AML-193 (cell line): ENCODE data around the gene CACUL1.
"Not testable (repeated sequence)": the region's sequence is repeated elsewhere in the genome, so short reads cannot be mapped to it uniquely, and the experiment has no call there.

Experiments used
- DNase-seq, 2 experiments: peaks; one replicate each; lab custom pipeline; 2025; lab: John Stamatoyannopoulos, UW

Gene CACUL1

DNA sequence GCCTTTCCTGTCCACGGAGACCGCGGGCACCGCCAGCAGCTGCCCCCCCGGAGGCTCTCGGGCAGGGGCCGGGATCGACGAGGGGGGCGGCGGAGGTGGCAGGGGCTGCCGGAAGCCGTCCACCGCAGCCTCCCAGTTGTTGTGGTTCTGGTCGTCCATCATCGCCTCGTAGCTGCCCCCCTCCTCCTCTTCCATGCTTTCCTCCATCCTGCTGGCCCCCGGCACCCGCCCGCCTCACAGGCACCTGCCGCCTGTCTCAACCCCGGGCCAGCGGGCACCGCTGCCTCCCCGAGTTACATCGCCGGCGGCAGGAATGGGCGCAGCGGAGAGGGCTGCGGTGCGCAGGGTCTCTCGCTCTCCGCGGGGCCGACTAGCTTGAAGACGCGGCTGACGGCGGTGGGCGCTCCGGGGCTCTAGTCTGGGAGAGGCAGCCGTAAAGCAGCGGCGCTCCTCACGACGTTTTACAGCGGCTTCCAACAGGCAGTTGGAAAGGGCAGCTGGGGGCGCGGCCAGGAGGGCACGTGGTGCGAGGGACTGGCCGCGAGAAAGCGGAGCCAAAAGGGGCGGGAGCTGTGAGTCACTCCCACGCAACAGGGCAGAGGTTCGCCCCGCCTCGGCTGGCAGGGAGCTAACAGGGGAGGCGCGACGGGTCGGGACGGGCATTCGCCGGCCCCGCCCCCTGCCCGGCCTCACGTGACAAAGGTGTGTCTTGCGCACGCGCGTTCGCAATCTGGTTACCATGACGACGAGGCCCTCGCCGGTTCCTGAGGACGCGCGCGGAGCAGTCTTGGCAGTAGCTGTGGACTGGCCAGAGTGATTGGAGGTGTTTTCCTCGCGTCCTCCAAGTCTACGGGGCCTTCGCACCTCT is at the start of gene CACUL1:
Gene CACUL1 (minus strand): TSS at position 415 of the 868 bp plus-strand sequence. CDS start 208 bp downstream, at position 207.
- DNase-seq, result peak; percentile 95 to 97

DNA sequence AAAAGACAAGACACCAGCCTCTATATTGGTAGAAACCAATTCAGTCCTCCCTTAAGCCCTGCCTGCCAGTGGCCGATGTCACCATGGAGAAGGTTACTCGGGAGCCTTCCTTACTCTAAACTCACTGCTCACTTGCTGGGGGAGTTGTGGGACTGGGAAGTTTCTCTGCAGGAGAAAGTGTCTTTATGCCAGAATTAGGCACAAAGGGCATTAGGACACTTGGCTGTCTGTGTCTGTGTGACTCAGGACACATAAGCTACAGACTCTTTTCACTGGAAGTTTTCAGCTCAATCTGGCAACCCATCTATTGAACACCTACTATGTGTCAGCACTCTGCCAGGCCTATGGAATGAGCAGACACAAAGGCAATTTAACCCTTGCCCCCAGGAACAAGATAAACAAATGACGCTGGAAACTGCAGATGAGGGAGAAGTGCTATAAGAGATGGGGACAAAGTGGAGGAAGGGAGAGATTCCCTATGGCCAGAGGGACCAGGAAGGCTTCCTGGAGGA is 49.5 kb upstream of the CACUL1 start:
- DNase-seq, result no peak

DNA sequence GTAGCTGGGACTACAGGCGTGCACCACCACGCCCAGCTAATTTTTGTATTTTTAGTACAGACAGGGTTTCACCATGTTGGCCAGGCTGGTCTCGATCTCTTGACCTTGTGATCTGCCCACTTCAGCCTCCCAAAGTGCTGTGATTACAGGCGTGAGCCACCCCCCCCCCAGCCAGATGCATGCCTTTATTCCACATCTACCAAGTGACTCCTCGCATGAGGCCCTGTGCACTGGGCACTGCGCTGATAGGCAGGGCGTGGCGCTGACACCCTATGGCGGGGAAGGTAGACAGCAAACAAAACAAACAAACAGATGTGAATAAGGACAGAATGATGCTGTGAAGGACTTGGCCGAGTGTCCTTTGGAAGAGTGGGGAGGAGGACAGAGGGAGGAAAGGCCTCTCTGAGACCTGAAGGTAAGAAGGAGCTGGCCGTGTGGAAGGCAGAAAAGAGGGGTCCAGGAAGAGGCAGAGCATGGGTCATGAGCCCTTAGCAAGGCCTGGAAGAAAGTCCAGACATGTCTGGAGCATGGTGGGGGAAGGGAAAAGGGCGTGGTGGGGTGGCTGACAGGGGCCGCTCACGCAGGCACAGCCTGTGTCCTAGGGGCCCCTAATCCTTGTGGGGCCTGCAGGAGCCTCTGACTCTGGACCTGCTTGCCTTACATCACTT is 47.5 kb upstream of the CACUL1 start:
- DNase-seq, result no peak

DNA sequence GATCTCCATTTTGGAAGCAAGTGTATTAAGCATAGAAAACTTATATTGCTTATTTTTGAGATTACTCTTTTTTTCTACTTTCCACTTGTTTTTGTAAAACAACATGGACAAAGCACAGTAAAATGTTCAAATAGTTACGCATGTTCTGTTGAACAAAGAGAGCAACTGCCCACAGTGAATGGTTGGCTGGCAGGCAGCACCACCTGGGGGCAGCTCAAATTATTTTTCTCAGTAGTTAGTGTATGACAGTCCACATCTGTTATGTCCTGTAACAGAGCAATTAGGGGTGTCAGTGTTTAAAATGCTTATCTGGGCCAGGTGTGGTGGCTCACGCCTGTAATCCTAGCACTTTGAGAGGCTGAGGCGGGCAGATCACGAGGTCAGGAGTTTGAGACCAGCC is 46.1 kb upstream of the CACUL1 start:
- peak; percentile 2 to 11 for DNase-seq

DNA sequence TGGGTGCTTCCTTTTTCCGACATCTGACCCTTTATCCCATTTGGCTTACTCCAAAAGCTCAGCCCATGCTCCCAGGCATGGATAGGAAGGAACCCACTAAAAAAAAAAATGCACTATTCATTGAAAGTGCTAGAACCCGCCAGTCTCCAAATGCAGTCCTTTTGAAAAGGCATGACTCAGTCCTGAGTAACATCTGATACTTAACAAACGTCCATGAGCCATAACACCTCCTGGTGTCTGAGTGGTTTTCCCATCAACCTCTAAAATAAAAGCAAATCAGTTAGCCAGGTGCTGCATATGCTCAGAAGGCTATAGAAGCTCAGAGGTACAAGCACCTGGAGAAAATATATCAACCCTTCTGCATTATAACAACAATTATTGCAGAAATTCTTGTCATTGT is 45.0 kb upstream of the CACUL1 start:
- no peak for DNase-seq

DNA sequence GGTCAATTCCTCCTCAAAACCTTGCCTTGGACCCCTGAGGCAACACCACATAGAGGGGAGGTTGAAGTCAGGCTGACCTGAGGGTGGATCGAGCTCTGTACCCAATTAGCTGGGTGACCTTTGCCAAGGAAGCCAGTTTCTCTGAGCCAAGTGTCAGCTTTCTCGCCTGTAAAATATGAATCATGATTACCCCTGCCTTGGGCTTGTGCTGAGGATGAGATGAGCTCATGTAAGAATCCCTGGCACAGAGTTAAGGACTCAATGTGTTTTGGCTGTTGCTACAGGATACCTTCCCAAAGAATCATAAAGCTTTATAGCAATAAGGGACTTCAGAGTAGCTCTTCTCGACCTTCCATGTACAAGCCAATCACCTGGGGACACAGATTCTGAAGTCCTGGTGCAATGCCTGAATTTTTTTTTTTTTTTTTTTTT is 43.5 kb upstream of the CACUL1 start:
- DNase-seq, result no peak

DNA sequence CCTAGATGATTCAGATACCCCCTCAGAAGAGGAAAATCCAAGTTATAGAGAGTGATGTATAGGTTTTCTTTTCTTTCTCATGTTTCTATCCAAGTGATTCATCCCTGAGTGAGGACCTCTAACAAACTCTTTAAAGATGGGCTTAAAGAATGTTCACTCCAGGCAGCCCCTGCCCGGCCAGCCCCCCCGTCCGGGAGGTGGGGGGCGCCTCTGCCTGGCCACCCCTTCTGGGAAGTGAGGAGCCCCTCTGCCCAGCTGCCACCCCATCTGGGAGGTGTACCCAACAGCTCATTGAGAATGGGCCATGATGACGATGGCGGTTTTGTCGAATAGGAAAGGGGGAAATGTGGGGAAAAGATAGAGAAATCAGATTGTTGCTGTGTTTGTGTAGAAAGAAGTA is 40.2 kb upstream of the CACUL1 start:
- DNase-seq, result not testable (repeated sequence)

DNA sequence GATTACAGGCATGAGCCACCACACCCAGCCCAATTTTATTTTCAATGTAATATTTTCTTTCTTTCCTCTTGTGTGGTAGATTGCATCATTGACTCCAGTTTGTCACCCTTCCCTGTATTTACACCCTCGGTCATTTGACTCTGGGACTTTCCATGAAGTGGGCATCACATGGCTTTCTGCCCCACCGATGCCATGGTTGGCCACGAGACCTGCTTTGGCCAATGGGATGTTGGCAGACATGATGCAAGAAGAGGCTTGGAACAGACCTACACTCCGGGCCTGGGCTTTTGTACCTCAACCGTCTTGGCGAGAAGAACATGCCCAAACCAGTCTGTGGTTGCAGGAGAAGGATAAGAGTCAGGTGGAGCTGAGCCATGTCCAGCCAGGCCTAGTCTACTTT is 38.8 kb upstream of the CACUL1 start:
- DNase-seq, result no peak

DNA sequence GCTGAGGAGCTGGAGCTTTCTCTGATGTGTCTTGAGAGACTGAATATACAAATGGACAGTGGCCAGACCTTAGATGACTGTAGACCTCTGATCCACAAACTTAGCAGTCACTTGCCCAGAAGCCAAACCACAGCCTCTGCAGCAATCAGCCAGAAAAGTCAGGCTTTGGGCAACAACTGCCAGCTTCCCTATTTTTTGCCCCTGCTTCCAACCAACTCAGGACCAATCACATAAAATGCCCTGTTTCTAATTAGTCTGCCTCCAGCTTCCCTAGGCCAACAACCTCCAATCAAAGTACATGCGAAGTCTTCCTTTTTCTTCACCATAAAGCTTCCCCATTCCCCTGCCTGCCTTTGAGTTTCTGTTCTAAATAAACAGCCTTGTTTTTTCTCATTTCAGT is 37.8 kb upstream of the CACUL1 start:
- peak; percentile 72 to 74 for DNase-seq

DNA sequence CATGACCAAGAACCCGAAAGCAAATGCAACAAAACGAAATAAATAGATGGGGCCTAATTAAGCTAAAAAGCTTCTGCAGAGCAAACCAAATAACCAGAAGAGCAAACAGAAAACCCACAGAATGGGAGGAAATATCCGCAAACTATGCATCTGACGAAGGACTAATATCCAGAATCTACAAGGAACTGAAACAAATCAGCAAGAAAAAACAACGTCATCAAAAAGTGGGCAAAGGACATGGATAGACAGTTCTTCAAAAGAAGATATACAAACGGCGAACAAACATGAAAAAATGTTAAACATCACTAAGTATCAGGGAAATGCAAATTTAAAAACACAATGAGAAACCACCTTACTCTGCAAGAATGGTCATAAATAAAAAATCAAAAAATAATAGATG is 35.3 kb upstream of the CACUL1 start:
- DNase-seq, result no peak

DNA sequence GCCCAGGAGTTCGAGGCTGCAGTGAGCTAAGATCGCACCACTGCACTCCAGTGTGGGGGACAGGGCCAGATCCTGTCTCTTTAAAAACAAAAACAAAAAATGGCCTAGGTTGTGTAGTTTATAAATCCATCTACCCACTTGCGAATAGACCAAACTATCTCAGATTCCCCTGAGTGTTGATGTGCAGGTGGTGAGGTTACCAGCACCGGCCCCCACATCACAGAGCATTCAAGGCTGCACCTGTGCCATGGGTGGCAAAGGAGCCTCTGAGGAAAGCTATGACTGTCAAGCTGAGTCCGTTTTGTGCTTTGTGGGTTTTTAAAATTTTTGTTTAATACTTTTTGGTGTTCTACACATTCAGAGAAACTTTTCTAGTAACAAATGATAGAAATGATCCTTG is 30.8 kb upstream of the CACUL1 start:
- DNase-seq, result no peak

DNA sequence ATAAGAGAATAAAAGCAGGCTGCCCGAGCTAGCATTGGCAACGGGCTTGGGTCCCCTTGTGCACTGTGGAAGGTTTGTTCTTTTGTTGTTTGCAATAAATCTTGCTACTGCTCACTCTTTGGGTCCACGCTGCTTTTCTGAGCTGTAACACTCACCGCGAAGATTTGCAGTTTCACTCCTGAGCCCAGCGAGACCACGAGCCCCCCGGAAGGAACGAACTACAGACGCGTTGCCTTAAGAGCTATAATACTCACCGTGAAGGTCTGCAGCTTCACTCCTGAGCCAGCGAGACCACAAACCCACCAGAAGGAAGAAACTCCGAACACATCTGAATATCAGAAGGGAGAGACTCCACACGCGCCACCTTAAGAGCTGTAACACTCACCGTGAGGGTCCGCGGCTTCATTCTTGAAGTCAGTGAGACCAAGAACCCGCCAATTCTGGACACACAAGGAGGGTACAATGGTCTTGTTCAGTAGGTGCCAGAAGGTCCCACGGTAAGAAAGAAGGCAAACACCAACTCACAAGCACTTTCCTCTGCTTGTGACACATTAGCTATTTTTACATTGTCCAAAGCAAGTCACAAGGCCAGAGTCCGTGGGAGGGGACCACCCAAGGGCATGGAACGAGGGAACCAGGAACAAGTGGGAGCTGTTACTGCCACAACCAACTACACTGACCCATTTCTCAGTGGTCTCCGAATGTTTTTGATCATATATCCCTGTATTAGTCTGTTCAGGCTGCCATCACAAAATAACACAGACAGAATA is 29.2 kb upstream of the CACUL1 start:
- DNase-seq, result no peak

DNA sequence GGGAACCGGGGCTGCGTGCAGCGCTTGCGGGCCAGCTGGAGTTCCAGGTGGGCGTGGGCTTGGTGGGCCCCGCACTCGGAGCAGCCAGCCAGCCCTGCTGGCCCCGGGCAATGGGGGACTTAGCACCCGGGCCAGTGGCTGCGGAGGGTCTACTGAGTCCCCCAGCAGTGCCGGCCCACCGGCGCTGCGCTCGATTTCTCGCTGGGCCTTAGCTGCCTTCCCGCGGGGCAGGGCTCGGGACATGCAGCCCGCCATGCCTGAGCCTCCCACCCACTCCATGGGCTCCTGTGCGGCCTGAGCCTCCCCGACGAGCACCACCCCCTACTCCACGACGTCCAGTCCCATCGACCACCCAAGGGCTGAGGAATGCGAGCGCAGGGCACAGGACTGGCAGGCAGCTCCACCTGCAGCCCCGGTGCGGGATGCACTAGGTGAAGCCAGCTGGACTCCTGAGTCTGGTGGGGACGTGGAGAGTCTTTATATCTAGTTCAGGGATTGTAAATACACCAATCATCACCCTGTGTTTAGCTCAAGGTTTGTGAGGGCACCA is 28.2 kb upstream of the CACUL1 start:
- not testable (repeated sequence) for DNase-seq

DNA sequence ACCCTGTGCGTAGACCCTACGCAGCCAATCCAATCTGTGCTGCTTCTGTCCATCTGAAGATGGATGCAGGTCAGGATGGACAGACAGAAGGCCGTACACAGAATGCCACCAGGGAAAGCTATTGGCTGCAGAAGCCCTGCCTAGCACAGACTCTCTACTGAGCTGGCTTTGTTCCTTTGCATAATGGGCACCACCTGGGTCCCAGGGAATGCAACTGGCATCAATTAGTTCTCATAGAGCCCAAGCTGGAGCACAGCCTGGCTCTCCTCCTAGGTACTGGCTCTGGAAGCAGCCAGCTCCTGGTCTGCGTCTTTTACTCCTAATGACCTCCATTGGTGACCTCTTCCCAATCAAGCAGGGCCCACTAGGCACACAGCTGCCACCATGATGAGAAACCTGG is 26.8 kb upstream of the CACUL1 start:
- DNase-seq, result no peak

DNA sequence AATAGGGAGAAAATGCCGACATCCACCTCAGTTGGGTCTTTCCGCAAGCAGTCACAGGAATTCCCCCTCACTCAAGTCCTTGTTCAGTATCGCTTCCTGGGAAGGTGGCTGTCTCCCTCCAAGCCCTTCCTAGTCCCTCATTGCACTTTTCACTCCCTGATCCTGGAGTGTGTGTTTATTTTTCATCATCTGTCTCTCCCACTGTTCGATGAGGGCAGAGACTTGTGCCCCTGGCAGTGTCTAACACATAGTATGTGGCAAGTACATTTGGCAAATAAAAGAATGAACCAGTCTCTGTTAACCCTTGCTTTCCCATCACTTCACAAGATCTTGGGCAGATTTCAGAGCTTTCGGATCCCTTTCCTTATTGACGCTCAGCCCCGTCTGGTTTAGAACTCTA is 24.0 kb upstream of the CACUL1 start:
- DNase-seq, result no peak

DNA sequence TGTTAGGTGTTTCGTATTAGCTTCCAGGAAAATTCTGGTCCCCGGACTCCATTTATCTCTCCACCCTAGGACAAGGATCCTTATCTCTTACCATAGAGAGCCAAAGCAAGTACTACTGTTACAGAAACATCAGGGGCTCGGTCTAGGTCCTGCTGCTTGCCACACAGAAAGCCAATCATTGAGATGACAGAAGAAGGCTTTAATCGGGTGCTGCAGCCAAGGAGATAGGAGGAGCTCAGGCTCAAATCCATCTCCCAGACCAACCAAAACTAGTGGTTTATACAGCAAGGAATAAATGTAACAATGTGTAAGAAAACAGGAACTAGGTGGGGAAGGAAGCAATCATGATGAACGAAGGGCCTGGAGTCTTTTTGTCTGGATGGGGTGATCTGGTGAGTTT is 22.2 kb upstream of the CACUL1 start:
- DNase-seq, result no peak

DNA sequence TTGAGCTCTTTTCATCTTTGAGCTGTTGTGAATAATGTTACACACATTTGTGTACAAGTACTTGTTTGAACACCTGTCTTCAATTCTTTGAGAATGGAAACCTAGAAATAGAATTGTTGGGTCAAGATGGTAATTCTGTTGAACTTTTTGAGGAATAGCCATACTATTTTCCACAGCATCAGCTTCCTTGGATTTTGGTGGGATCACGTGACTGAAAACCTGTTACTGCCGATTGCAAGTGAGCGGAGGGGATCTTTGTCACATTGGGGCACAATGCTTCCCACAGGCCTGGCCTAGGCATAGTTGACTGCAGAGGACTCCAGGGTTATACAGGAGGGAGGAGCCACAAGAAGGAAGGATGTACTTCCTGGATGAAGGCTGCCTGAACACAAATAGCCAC is 21.3 kb upstream of the CACUL1 start:
- DNase-seq, result no peak

DNA sequence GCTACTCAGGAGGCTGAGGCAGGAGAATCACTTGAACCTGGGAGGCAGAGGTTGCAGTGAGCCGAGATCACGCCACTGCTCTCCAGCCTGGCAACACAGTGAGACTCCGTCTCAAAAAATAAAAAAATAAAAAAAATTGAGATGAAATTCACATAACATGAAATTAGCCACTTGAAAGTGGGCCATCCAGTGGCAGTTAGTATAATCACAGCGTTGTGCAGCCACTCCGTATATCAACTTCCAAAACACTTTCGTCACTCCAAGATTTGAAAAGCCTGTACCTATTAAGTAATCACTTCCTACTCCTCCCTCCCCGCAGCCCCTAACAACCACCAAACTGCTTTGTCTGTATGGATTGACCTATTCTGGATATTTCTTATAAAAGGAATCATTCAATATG is 20.7 kb upstream of the CACUL1 start:
- DNase-seq, result peak in 1 of 2 experiments; percentile 4

DNA sequence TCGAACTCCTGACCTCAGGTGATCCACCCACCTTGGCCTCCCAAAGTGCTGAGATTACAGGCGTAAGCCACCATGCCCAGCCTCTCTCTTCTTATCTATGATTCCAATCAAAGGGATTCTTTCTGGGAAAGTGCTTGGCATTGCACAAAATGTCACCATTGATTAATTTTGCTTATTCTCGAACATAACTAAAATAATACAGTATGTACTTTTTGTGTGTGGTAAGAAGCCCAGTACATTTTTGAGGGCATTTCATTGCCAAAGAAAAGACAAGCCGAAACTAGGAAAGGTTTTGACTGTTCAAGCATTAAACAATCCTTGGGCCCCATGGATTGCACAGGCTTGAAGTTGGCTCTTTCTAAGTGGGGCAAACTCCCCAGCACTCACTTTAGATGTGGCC is 18.3 kb upstream of the CACUL1 start:
- no peak for DNase-seq

DNA sequence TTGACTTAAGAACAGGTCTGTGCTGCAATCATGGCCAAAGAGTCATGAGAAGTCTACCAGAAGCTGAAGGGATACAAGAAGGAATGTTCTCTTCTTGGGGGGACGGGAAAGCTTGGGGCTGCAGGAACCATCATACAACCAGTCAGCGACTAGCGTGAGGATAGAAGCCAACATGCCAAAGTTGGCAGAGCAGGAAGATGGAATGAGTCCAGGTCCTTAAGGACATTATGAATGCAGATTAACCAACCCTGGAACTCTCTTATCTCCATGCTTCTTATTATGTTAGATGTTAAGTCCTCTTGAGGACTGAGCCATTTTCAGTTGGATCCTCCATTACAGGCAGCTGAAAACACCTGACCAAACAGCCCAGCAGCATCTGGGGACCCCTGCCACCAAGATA is 17.2 kb upstream of the CACUL1 start:
- DNase-seq, result no peak

DNA sequence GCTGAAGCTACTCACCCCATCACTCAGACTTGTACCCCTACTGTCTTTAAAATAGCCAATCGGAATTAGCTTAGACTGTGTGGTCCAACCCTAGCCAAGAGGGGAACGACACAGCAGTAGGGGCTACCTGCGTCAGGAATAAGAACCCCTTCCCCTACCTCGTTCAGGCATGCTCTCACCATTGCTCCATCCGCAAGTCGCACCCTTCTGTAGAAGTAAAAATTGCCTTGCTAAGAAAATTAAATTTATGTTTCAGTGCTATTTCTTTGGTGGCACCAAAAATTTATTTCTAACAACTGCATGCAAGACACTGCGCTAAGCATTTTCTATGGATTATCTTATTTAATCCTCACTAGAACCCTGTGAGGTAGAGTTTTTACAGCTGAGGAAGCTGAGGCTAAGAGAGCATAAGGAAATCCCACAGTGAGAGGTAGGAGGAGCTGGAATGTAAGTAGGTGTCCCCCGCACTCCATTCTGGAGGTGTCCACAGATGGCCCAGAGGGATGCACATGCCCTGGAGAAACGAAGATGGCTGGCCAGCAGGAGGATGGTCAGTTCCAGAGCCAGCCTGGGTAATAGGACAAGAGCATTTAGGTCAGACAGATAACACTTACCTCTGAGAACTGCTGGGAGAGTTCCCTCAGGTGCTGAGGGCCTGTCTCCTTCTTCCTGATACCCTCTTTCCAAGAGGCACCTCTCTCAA is 15.3 kb upstream of the CACUL1 start:
- no peak for DNase-seq
